Activated naive CD8-positive, alpha-beta T cell treated with anti-CD3 and anti-CD28 coated beads, Interleukin-2, amount 50 U/mL, for 16 hours (primary cell): Measurements from ENCODE around the gene ATP2A2.
"Not testable (repeated sequence)": the region's sequence is repeated elsewhere in the genome, so short reads cannot be mapped to it uniquely, and the experiment has no call there.

Experiments
- DNase-seq: peaks from one replicate; pipeline ENCODE4 v3.0.0-alpha.2; 2020; ENCODE audit warnings: low read depth, low spot score

Gene ATP2A2

DNA sequence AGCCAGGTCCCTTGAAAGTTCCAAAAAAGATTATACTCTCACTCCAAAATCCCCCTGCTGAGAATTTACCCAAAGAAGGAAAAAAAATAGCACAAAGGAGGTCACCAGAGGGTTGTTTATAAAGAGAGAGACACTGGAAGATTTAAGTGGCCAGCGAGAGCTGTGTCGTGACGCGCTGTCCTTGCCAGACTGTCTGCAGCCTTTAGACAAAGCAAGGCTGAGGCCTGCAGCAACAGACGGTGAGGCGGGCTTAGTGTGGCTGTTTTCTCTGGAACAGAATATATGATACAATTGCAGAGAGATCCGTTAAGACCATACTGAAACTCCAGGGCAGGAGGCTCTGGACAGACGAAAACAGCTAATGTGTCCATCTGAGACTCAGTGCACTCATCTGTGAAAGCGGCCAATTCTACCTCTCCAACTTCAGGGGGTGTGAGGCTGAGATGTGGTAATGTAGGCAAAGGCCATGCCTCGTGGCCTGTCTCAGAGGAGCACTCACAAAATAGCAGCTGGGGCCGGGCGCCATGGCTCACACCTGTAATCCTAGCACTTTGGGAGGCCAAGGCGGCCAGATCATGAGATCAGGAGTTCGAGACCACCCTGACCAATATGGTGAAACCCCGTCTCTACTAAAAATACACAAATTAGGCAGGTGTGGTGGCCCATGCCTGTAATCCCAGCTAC, 86.3 kb downstream of the ATP2A2 start:
- no peak for DNase-seq

DNA sequence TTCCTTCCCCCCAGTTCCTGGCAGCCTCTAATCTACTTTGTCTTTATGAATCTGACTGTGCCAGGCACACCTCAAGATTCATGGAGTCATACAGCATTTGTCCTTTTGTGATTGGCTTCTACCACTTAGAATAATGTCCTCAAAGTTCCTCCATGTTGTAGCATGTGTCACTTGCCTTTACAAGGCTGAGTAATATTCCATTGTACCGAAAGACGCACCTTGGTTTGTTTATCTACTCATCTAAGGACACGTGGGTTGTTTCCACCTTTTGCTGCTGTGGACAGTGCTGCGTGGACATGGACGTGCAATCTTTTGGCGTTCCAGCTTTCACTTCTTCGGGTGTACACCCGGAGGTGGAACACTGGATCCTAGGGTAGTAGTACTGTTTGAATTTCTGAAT, 88.9 kb downstream of the ATP2A2 start:
- DNase-seq, result no peak

DNA sequence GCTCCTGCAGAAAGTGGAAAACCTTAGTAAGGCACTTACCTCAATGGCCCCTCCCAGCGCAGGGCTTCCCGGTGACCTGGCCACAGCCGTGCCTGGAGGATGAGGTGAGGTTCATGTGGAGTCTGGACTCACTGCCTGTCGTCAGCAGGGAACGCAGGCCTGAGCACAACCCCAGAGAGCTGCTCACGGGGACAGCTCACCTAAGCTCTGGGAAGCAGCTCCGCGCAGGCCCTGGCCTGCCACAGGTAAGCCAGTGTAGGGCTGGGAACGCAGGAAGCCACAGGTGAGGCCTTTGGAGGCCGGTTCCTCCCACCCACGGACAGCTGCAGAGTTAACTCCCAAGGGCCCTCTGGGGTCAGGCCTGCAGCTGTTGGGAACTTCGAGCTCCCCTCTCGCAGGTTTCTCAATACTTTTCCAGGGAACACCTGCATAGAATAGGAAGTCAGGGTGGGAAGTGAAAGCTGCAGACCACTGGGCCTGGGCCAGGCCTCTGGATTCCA, 89.7 kb downstream of the ATP2A2 start:
- no peak for DNase-seq

DNA sequence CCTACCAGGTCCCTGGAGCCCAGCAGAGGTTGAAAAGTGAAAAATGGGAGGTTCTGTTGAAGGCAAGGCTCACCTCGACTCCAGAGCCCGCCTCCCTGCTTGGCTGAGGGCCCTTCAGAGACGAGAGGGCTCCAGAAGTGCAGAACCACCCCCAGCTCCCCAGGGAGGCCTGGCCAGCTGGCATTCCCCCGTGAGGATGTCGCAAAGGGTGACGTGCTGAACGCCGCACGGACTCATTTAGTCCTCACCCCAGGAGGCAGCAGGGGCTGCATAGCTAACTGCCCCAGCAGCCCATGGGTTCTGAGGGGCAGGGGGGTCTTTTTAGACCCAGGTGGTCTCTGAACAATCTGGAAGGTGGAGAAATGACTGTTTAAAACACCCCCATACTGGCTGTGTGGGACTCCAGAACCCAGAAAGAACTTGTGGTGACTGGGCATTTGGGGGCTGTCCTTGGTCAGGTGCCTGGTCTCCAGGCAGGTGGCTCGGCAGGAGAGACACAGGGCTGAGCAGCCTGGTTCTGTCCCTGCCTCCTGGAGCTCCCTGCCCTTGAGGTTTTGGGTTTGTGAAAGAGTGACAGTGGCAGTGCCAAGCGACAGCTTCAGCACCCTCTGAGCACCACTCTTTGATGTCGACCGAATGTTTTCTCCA, 90.5 kb downstream of the ATP2A2 start:
- no peak for DNase-seq

DNA sequence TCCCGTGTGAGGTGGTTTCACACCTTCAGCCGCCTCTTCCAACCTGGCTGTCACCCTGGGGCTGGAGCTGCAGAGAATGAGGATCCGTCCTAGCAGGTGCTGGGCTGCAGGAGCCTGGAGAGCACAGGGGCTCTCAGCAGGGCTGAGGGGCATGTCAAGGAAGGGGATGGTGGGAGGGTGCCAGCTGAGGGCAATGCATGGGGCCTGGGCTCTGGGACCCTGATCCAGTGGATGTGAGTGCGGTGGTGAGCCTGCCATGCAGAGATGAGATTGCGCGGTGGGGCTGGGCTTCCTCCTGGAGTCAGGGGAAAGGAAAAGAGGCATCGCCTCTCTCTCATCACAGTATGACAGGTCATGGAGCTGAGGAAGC, 91.0 kb downstream of the ATP2A2 start:
- DNase-seq, result no peak

DNA sequence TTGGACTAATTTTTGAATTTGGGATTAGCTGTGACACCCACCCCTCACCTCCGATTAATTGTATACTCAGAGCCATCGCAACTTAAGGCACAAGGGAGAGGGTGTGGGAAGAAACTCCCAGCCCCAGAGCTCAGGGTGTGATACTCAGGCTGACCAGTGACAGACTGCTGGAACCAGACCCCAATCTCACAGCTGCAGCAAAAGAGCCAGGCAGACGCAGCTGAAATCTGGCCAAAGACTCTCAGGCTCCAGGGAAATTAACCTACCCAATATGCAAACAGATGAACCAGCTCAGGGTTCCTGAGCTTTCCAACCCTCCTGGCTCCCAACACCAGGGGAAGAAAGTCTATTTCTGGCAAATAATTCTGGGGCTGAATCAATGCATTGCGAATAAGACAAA, 92.0 kb downstream of the ATP2A2 start:
- no peak for DNase-seq

DNA sequence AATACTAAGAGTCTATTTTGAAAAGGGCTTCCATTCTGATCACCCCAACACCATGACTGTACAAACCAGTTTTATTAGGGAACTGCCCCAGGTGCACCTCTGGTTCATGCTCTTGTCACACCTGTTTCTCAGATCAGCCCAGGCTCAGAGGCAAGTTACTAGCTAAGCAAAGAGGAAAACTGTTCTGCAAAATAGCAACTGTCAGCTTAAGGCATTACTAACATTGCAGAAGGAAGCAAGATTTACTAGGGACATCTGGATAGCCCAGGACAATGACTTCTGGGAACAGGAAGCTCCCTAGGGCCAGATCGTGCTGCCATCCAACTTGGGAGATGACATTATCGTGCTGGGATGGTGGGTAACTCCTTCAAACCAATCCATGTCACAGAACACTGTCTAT, 92.4 kb downstream of the ATP2A2 start:
- DNase-seq, result no peak

DNA sequence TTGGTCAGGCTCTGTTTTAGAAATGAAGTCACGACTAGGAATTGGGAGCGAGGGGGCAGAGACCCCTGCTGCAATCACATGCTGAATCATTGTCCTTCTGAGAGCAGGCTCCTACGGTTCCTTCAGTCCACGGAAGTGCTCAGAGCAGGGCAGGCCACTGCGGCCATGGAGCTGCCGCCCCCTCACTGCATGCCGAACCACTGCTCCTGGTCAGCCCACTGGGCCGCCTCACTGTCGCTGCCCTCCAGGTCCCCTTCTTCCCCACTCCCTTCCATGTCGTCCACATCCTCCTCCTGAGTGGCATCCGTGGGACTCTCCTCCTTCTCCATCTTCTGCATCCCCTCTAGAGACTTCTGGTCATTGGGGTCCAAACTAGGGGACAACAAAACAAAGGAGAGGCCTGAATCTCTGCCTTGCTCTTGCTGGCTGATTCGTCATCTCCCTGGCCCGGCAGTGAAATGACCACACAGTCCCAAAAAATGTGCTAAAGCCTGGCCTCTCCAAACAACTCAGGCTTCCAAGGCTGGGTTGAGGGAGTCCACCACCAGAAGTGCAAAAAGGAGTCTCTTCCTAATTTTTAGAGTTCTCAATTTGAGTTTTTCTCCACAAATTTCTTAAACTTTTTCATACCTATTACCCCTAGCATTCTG, 93.0 kb downstream of the ATP2A2 start:
- DNase-seq, result no peak

DNA sequence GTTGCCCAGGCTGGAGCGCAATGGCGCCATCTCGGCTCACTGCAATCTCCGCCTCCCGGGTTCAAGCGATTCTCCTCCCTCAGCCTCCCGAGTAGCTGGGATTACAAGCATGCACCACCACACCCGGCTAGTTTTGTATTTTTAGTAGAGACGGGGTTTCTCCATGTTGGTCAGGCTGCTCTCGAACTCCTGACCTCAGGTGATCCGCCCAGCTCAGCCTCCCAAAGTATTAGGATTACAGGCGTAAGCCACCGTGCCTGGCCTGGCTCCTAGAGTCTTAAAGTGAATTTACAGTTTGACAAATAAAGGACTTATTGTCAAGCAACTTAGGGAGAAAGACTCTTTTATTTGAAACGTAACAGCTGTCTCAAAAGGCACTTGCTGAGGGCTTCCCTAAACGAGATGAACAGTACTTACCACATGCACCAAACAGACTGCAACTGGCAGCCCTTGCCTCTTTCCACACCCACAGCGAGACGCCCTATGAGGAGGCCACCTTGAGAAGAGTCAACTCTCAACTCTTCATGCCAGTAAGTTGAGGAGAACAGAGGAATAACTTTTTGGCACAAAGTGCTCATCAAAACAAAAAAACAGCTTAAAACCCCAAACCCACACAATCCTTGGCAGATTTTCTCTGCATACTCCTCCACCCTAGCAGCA, 97.2 kb downstream of the ATP2A2 start:
- not testable (repeated sequence) for DNase-seq

DNA sequence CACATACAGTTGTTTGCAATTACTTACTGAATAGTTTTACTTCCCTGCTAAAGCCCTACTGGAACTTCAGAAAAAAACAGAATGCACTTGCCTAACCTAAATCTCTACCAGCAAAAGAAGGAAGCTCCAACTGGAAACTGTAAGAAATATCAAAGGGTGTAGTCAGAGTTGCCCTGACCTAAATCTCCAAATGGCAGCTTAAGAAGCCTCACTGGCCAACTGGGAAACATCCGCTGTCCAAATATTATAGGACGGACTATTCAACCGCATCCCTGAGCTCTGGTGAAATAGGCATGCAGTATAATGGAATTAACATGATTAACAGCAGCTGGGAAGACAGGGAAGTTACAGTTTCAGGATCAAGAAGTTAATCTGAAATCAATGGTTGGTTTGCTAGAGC, 98.2 kb downstream of the ATP2A2 start:
- no peak for DNase-seq

DNA sequence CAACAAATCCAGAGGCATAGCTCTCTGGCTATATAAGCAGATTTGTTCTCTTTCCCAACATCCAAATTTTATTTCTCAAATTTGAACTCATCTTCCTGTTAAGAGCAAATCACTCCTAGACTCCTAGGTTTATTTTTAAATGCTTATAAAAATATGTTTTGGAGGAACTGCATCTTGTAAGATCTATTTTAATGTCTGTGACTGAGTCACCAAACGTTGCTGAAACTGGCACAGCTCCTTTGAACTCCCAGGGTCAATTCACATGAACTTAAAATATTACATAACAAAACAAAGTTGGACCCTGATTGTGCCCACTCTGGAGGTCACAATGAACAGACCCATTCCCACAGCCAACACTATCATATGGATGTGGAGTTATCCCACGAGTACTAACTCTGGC, 98.6 kb downstream of the ATP2A2 start:
- no peak for DNase-seq

DNA sequence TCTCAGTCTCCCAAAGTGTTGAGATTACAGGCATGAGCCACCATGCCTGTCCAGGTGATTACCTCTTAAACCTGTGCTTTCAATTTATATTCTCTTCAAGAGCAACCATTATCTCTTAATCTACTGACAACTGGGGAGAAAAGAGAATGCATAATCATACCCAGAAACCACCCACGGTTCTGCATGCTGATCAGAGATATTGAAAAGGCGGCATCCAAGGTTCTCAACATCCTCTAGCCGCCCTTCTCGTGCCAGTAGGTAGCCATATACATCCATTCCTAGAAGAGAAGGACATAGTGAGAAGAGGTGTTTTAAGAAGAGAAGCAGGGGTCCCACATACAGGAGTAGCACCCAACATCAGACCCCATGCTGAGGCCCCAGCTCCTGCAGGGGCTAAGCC, 101.6 kb downstream of the ATP2A2 start:
- DNase-seq, result no peak
